Measurements from ENCODE around the gene NMNAT1.
"Not testable (repeated sequence)": the region's sequence is repeated elsewhere in the genome, so short reads cannot be mapped to it uniquely, and the experiment has no call there.

NMNAT1 gene

GRCh38 chr1:10027027-10027426, 83.8 kb downstream of the NMNAT1 start:
- no peak overlapping the region for H3K4me3 ChIP-seq (ENCODE audit: low read depth, low read length)
- in situ Hi-C loops (cut with HindIII; ENCODE audit: low pct_ligation_motif_present, low sequenced_read_pairs): no loop called here
- H3K27me3 ChIP-seq (replicated peaks): no peaks in the 10 kb centered on the region
- no peaks in the 10 kb centered on the region for H3K36me3 ChIP-seq (replicated peaks)
- no peak for DNase-seq
- no peak overlapping the region for H3K27ac ChIP-seq
- no peak for TF ChIP-seq CTCF (IDR thresholded peaks at IDR 0.05; ENCODE audit: low read depth, low read length, missing control alignments)

- H3K27me3 ChIP-seq (replicated peaks); H3K27ac ChIP-seq; in situ Hi-C loops (cut with HindIII; ENCODE audit: low pct_ligation_motif_present, low sequenced_read_pairs); DNase-seq; H3K4me3 ChIP-seq (ENCODE audit: low read depth, low read length); H3K36me3 ChIP-seq (replicated peaks): not testable (repeated sequence)
Measured at GRCh38 chr1:10028956-10029500, 85.8 kb downstream of the NMNAT1 start.

GRCh38 chr1:10031461-10031860, 88.2 kb downstream of the NMNAT1 start:
- TF ChIP-seq CTCF (IDR thresholded peaks at IDR 0.05; ENCODE audit: low read depth, low read length, missing control alignments): no peak
- Histone ChIP-seq H3K27me3 (replicated peaks) (no peaks in the 10 kb centered on the region), H3K36me3 (replicated peaks) (no peaks in the 10 kb centered on the region), H3K4me3 (ENCODE audit: low read depth, low read length) (no peak overlapping the region), H3K27ac (no peak overlapping the region)
- DNase-seq: peak; percentile 25
- in situ Hi-C loops (cut with HindIII; ENCODE audit: low pct_ligation_motif_present, low sequenced_read_pairs): no loop called here

DNA sequence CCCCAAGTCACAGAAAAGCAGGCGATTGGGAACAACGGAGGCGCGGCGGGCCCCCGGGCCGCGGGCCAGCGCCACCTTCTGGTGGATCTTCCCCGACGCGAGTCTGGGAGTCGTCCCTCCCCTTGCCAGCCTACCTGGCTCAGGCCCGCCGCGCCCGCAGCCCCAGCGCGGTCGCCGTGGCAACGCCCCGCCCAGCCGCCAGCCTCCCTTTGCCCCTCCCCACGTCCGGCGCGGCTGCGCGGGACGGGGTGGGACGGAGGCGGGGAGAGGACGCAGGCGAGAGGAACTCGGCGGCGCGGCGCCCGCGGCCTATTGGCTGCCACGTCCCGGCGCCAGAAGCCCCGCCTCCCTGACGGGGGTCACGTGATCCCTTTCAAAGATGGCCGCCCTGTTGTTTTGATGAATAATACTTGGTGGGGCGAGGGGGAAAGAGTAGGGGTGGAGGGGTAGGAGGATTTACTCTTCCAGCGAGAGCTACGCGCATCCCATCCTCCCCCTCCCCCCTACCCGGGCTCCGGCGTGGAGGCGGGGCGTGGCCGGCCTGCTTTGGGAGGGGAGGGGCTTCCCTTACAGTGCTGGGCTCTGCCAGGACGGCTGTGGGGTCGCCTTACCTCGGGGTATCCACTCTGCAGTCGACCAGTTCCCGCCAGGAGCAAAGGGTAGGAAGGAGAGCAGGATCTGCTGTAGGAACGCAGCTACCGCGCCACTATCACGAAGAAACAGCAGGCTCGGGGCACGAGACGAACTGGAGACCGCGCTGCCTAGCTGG, 89.5 kb downstream of the NMNAT1 start, which contains the start of gene UBE4B:
Gene UBE4B (plus strand): TSS at position 369 of the 769 bp plus-strand sequence. CDS start 713 bp downstream, outside the sequence.
- peak; percentile 78 for TF ChIP-seq CTCF (IDR thresholded peaks at IDR 0.05; ENCODE audit: low read depth, low read length, missing control alignments)
- Histone ChIP-seq H3K4me3 (ENCODE audit: low read depth, low read length) (peak within 1 kb of the TSS; percentile 98), H3K27ac (peak within 1 kb of the TSS; percentile 94), H3K36me3 (replicated peaks) (peaks cover 8% of the 10 kb centered on the region), H3K27me3 (replicated peaks) (no peaks in the 10 kb centered on the region)
- peak; percentile 97 for DNase-seq
- in situ Hi-C loops (cut with HindIII; ENCODE audit: low pct_ligation_motif_present, low sequenced_read_pairs): no loop called here

- in situ Hi-C loops (cut with HindIII; ENCODE audit: low pct_ligation_motif_present, low sequenced_read_pairs): no loop called here
- peak; percentile 28 for DNase-seq
- H3K27me3 ChIP-seq (replicated peaks): no peaks in the 10 kb centered on the region
- peak overlapping the region; percentile 98 for H3K4me3 ChIP-seq (ENCODE audit: low read depth, low read length)
- no peak for TF ChIP-seq CTCF (IDR thresholded peaks at IDR 0.05; ENCODE audit: low read depth, low read length, missing control alignments)
- H3K36me3 ChIP-seq (replicated peaks): peaks cover 10% of the 10 kb centered on the region
- H3K27ac ChIP-seq: peak overlapping the region; percentile 94
Measured at GRCh38 chr1:10033359-10033845, 90.1 kb downstream of the NMNAT1 start.

All from brain microvascular endothelial cell (primary cell).